Measurements from ENCODE around the gene MAGI2.

DNA sequence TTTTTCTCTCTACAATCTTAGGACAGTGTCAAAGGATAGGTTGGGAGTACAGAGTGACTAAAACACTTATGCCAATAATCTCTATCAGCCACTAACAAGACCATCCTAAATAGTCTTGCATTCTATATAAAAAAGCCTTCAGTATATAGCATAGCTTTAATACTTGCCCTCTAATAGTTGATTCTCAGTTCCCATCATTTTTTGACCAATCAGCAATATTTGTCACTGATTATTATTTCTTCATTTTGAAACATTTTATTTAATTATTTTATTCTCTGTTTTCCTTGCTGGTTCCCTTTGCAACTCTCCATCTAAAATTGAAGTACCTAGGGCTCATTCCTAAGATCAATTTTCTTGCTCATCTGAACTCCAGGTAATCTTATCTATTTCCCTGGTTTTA lies 470.0 kb downstream of the MAGI2 start:
- no peak for TF ChIP-seq POLR2A (IDR thresholded peaks at IDR 0.05)
- TF ChIP-seq, protein P1, sequence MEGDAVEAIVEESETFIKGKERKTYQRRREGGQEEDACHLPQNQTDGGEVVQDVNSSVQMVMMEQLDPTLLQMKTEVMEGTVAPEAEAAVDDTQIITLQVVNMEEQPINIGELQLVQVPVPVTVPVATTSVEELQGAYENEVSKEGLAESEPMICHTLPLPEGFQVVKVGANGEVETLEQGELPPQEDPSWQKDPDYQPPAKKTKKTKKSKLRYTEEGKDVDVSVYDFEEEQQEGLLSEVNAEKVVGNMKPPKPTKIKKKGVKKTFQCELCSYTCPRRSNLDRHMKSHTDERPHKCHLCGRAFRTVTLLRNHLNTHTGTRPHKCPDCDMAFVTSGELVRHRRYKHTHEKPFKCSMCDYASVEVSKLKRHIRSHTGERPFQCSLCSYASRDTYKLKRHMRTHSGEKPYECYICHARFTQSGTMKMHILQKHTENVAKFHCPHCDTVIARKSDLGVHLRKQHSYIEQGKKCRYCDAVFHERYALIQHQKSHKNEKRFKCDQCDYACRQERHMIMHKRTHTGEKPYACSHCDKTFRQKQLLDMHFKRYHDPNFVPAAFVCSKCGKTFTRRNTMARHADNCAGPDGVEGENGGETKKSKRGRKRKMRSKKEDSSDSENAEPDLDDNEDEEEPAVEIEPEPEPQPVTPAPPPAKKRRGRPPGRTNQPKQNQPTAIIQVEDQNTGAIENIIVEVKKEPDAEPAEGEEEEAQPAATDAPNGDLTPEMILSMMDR (IDR thresholded peaks at IDR 0.05): no peak
